ENCODE results near the gene METTL1. TPM values are rescaled to one million over a fixed set of nuclear protein-coding genes. Genes with fewer than 3 reads are reported as not detected.

Gene METTL1
- polyA plus RNA-seq, 10 donors = 19.5 to 28.7 (median 25.8) TPM

- DNase-seq = peak in 1 of 3 donors; percentile 40
Measured at GRCh38 chr12:57755454-57756372, 16.2 kb downstream of the METTL1 start.

DNA sequence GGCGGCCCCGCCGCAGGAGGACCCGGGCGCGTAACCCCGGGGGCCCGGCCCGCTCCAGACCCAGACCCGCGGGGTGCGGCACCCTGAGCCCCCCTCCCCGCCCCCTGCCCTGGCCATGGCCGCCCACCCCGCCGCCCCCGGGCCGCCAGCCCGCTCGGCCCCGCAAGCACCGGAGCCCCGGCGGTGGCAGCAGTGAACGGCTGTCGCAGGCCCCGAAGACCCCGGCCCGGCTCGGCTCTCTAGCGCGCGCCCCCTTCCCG, 16.8 kb downstream of the METTL1 start:
- no peak for DNase-seq

GRCh38 chr12:57754411-57755193, 17.3 kb downstream of the METTL1 start, which contains the start of gene MARCHF9:
TSS of gene MARCHF9 (plus strand) at chr12:57755103. CDS start at chr12:57755529, 426 bp downstream.
- DNase-seq = peak in 1 of 3 donors; percentile 50

DNA sequence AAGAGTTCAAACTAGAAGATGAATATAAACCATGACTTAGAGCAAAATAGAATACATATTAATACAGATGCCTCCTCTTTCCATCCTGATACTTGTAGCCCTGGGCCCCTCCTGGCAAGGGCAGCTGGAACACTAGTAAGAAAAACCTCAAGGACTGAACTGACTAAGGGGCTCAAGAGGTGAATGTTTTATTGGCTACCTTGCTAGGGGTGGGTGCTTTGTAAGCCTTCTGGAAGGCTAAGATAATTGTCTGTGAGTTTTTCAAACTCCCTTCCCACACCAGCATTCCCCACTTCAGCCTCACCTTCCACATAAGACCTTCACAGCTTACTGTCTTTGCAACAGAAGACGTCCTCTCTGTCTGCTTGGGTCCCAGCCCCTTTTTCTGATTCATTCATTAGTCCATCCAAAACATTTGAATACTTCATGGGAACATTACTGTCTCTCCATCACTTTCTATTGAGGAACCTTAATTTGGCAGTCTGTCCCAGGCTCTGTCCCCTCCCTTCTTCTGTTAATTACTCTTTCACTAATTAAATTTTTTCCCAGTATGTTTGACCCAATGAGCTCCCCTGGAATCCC, 18.1 kb downstream of the METTL1 start:
- no peak for DNase-seq

GRCh38 chr12:57752668-57753000, 19.3 kb downstream of the METTL1 start:
- DNase-seq = no peak

DNA sequence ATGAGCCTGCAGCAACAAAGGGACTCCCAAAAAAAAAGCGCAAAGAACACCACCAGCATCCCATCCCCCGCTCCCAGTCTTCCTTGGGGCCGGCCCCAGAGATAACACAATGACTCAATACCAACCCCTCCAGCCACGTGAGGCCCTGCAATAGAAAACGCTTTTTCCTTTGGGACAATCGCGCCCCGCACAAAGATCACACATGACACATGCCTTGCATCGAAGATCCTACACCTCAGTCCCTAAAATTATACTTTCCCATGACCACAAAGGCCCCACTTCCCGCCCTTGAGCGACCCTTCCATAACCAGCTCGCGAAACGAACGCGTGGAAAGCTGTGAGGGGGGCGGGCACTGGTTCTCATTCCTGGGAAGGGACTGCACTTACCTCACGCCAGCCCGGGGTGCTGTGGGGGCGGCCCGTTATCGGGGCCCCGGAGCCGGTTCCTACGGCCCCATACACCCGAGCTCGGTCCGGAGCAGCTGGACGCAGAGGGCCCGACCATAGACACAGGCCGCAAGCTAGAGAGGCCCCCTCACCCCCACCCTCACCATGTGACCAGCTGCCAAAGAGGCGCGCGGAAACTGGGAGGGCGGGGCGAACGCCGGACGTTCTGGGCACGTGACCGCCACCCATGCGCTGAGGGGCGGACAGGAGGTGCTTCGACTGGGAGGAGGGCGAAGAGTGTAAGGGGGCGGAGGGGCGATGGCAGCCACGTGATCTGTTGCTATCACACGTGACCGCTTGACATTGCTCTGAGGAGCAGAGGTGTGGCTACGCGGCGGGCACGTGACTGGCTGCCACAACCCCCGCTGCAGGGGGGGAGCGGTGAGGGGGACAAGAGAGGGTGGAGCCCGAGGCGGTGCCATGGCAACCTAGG, 19.9 kb downstream of the METTL1 start, which contains the start of gene CDK4:
Gene CDK4 (minus strand): TSS at position 523 of the 880 bp plus-strand sequence. CDS start 593 bp downstream, outside the sequence.
- peak; percentile 99 to 100 (median 99) for DNase-seq

DNA sequence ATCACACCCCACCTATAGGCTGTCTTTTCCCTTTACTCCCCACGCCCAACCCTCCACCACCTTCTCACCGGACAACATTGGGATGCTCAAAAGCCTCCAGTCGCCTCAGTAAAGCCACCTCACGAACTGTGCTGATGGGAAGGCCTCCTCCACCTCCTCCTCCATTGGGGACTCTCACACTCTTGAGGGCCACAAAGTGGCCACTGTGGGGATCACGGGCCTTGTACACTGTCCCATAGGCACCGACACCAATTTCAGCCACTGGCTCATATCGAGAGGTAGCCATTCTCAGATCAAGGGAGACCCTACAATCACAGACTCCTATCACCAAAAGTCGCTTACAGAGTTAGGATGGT, 20.5 kb downstream of the METTL1 start:
- DNase-seq = no peak

DNA sequence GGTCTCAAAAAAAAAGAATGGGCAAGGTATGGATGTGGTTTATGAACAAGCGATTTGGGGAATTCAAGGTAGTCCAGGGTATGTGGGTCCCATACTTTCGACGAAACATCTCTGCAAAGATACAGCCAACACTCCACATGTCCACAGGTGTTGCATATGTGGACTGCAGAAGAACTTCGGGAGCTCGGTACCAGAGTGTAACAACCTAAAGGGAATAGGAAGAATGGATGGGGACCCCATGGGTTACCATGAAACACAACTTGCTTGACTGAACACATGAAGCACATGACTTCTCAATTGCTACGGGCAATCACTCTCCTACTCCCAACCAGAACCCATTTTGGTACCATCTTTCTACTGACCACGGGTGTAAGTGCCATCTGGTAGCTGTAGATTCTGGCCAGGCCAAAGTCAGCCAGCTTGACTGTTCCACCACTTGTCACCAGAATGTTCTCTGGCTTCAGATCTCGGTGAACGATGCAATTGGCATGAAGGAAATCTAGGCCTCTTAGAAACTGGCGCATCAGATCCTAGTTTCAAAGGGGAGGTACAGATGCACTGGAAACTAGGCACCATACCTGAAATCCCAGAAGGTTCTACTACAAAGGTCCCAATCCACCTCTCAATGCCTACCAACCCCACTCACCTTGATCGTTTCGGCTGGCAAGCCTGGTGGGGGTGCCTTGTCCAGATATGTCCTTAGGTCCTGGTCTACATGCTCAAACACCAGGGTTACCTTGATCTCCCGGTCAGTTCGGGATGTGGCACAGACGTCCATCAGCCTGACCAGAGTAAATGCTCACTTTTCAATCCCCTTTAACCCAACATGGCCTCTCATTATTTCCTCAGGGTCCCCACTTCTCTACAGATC, 21.1 kb downstream of the METTL1 start:
- DNase-seq = no peak

- no peak for DNase-seq
Measured at GRCh38 chr12:57749061-57749460, 22.8 kb downstream of the METTL1 start.

- no peak for DNase-seq
Measured at GRCh38 chr12:57746025-57746424, 25.9 kb downstream of the METTL1 start.

- no peak for DNase-seq
Measured at GRCh38 chr12:57745485-57745881, 26.4 kb downstream of the METTL1 start.

DNA sequence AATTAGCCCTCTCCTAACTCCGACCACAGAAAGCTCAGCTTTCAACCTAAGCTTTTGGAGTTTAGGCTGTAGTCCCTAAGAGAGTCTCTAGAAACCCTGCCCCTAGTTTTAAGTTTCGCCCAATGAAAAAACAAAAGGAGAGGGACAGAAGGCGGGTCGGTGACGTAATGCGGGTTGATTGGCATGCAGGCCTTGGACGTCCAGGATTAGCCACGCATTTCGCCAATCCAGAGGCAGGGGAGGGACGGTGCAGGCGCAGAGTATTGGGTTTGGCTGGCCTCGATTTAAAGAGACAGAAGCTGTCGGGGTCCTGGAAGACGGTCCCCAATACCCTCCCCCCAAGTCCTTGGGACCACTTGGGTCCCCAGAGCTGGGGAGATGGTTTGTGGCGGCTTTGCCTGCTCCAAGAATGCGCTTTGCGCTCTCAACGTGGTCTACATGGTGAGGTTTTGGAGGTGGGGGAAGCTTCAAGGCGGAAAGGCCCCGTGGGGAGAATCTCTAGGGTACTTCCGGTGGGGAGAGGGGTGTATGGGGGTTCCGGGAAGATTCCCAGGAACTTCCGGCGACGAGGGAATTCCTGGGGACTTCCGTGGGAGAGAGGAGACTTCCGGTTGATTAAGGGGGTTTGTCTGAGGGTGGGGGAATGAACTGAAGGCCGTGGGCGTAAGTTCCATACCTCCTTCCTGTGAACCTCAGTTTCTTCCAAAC, 27.0 kb downstream of the METTL1 start, which contains the start of gene TSPAN31:
Gene TSPAN31 (plus strand): TSS at position 263 of the 708 bp plus-strand sequence. CDS start 116 bp downstream, at position 379.
- peak; percentile 98 to 99 (median 99) for DNase-seq

- DNase-seq = no peak
Measured at GRCh38 chr12:57744194-57744776, 27.6 kb downstream of the METTL1 start.

- no peak for DNase-seq
Measured at GRCh38 chr12:57743769-57744168, 28.1 kb downstream of the METTL1 start.

- DNase-seq = no peak
Measured at GRCh38 chr12:57741844-57742738, 29.8 kb downstream of the METTL1 start.

- DNase-seq = no peak
Measured at GRCh38 chr12:57741413-57741789, 30.5 kb downstream of the METTL1 start.

- no peak for DNase-seq
Measured at GRCh38 chr12:57740656-57741412, 31.1 kb downstream of the METTL1 start.

All from muscle of back (tissue), 11 donors.